KMS-11 (cell line): ENCODE data around the gene IL11.
"Not testable (repeated sequence)": the region's sequence is repeated elsewhere in the genome, so short reads cannot be mapped to it uniquely, and the experiment has no call there.

ENCODE experiments used
- H2AFZ ChIP-seq: fragments of 200-600 bp; sonication (generic); 2 replicates; pipeline ENCODE4 v1.6.1; 2016; ENCODE audit warnings: antibody characterized with exemption, mixed run types, low read depth
- H3K27ac ChIP-seq: fragments of 200-600 bp; sonication (generic); 2 replicates; pipeline ENCODE4 v1.6.1; 2016; ENCODE audit warnings: mild to moderate bottlenecking, mixed run types
- H3K27me3 ChIP-seq: fragments of 200-600 bp; sonication (generic); 2 replicates; pipeline ENCODE4 v1.6.1; 2017; ENCODE audit warnings: mild to moderate bottlenecking, low read depth, mixed run types, moderate library complexity; ENCODE audit not compliant: insufficient read depth
- H3K36me3 ChIP-seq: fragments of 200-600 bp; sonication (generic); 2 replicates; pipeline ENCODE4 v1.6.1; 2017; ENCODE audit warnings: mild to moderate bottlenecking, mixed run types; ENCODE audit not compliant: insufficient read depth
- H3K4me1 ChIP-seq: fragments of 200-600 bp; sonication (generic); 2 replicates; pipeline ENCODE4 v1.6.1; 2016; ENCODE audit warnings: mild to moderate bottlenecking, low read depth, mixed run types; ENCODE audit not compliant: poor library complexity, severe bottlenecking
- H3K4me2 ChIP-seq: fragments of 200-600 bp; sonication (generic); 2 replicates; pipeline ENCODE4 v1.7.0; 2016; ENCODE audit warnings: mild to moderate bottlenecking, mixed run types
- H3K4me3 ChIP-seq: fragments of 200-600 bp; sonication (generic); IDR thresholded peaks from 2 replicates; pipeline ENCODE4 v1.6.1; 2017; ENCODE audit warnings: low read depth, low read length, mixed read lengths; ENCODE audit not compliant: insufficient read depth
- H3K79me2 ChIP-seq: fragments of 200-600 bp; sonication (generic); 2 replicates; pipeline ENCODE4 v1.6.1; 2016; ENCODE audit warnings: low read depth, mixed run types; ENCODE audit not compliant: insufficient read depth
- H3K9ac ChIP-seq: fragments of 200-600 bp; sonication (generic); 2 replicates; pipeline ENCODE4 v1.6.1; 2016; ENCODE audit warnings: mild to moderate bottlenecking, mixed run types
- H4K20me1 ChIP-seq: fragments of 200-600 bp; sonication (generic); 2 replicates; pipeline ENCODE4 v1.6.1; 2016; ENCODE audit warnings: mild to moderate bottlenecking, mixed run types; ENCODE audit not compliant: insufficient read depth
- CTCF ChIP-seq: fragments of 200-600 bp; sonication (generic); conservative IDR thresholded peaks from 2 replicates; pipeline ENCODE4 v1.6.1; 2017; ENCODE audit warnings: low read depth, mild to moderate bottlenecking, antibody characterized with exemption, low read length, moderate library complexity, mixed read lengths

The IL11 gene

GRCh38 chr19:55406826-55407549, 36.7 kb upstream of the IL11 start:
- peaks cover 47% of the 10 kb centered on the region for H3K79me2 ChIP-seq
- peaks cover 13% of the 10 kb centered on the region for H4K20me1 ChIP-seq
- H3K36me3 ChIP-seq = peaks cover 25% of the 10 kb centered on the region; the same call in 1 of the 2 replicates
- peak overlapping the region; percentile 98 for H3K27ac ChIP-seq
- TF ChIP-seq CTCF = no peak
- no peaks in the 10 kb centered on the region; the same call in 1 of the 2 replicates for H3K27me3 ChIP-seq
- no peak overlapping the region for H2AFZ ChIP-seq
- peaks cover 24% of the 10 kb centered on the region for H3K4me1 ChIP-seq
- peak overlapping the region; percentile 100 for H3K4me2 ChIP-seq
- no peak overlapping the region for H3K4me3 ChIP-seq
- H3K9ac ChIP-seq = peak overlapping the region; percentile 97

- Histone ChIP-seq H3K9ac (peak overlapping the region; percentile 97; the same call in 1 of the 2 replicates), H3K36me3 (peaks cover 25% of the 10 kb centered on the region; the same call in 1 of the 2 replicates), H3K4me1 (peaks cover 24% of the 10 kb centered on the region), H4K20me1 (peaks cover 13% of the 10 kb centered on the region), H3K79me2 (peaks cover 47% of the 10 kb centered on the region), H3K27ac (no peak overlapping the region), H2AFZ (no peak overlapping the region), H3K4me2 (peak overlapping the region; percentile 100), H3K27me3 (no peaks in the 10 kb centered on the region), H3K4me3 (no peak overlapping the region)
- TF ChIP-seq CTCF = no peak
These were observed 36.0 kb upstream of the IL11 start for GRCh38 chr19:55406091-55406825.

GRCh38 chr19:55405638-55406037, 35.4 kb upstream of the IL11 start:
- Histone ChIP-seq H2AFZ (no peak overlapping the region), H3K27ac (no peak overlapping the region), H3K36me3 (peaks cover 25% of the 10 kb centered on the region; the same call in 1 of the 2 replicates), H3K9ac (no peak overlapping the region; the same call in 1 of the 2 replicates), H3K4me2 (peak overlapping the region; percentile 100), H3K27me3 (no peaks in the 10 kb centered on the region), H3K4me3 (no peak overlapping the region), H3K79me2 (peaks cover 47% of the 10 kb centered on the region), H4K20me1 (peaks cover 13% of the 10 kb centered on the region), H3K4me1 (peaks cover 24% of the 10 kb centered on the region)
- TF ChIP-seq CTCF = no peak

- Histone ChIP-seq H3K4me3 (no peak overlapping the region), H3K36me3 (peaks cover 25% of the 10 kb centered on the region; the same call in 1 of the 2 replicates), H3K27ac (no peak overlapping the region), H2AFZ (no peak overlapping the region), H3K79me2 (peaks cover 47% of the 10 kb centered on the region), H3K4me2 (no peak overlapping the region), H3K27me3 (no peaks in the 10 kb centered on the region), H3K9ac (no peak overlapping the region), H4K20me1 (peaks cover 13% of the 10 kb centered on the region), H3K4me1 (peaks cover 15% of the 10 kb centered on the region)
- TF ChIP-seq CTCF = no peak
These were observed 32.2 kb upstream of the IL11 start for GRCh38 chr19:55402509-55402908.

GRCh38 chr19:55401390-55401789, 31.1 kb upstream of the IL11 start:
- not testable (repeated sequence) for H3K27me3 ChIP-seq, H3K4me2 ChIP-seq, H3K9ac ChIP-seq, H2AFZ ChIP-seq, H3K4me3 ChIP-seq, H3K27ac ChIP-seq
- Histone ChIP-seq H3K36me3 (peaks cover 25% of the 10 kb centered on the region; the same call in 1 of the 2 replicates), H3K79me2 (peaks cover 36% of the 10 kb centered on the region), H3K4me1 (peaks cover 13% of the 10 kb centered on the region), H4K20me1 (peaks cover 13% of the 10 kb centered on the region)
